ENCODE measurements around the gene MYO5A.
"Not testable (repeated sequence)": the region's sequence is repeated elsewhere in the genome, so short reads cannot be mapped to it uniquely, and the experiment has no call there.

MYO5A gene

DNA sequence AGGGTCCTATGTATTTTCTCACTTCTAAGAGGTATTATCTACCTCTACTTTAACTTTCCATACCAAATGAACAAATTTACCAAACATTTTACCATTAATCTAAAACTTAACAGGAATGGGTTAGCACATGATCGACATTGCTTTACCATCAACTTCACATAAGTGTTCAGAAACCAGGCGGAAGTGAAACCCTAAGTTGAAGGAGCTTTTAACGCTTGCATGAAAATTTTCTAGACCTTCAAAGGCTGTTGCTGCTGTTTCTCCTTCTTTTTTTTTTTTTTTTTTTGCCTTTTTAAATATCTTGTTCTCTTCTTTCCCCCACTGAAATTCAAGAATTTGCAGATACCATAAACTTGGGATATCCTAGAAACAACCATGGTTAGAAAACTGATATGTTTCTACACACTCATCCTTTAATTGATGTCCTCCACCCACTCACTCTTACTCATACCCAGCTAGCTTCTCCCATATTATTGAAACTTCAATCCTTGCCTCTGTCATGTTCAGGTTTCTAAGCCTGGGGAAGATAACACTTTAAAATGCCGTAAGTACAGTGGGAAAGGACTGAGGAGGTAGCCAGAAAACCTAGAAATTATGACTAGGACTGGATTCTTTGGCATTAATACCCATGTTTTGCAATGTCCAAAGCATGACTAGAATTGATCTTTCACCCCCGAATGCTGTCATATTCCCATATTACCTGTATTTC lies 24.7 kb downstream of the MYO5A start:
- no peak for DNase-seq

DNA sequence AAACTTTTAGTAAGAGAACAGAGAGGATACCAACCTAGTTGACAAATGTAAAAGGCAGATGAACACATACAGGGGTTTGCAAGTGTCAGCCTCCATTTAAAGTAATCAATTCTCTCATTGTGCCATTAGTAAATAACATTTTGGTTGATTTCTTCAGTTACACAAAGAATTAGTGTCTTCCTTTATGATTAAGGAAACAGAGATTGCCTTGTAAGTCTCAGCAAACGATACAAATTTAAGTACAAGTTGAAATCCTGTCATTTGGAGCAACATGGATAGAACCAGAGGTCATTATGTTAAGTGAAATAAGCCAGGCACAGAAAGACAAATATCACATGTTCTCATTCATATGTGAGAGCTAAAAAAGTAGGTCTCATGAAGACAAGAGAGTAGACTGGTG lies 26.1 kb downstream of the MYO5A start:
- DNase-seq = no peak

GRCh38 chr15:52499506-52499905 lies 29.2 kb downstream of the MYO5A start:
- no peak for DNase-seq

- DNase-seq = no peak
Observed at GRCh38 chr15:52498706-52499105, 30.0 kb downstream of the MYO5A start.

DNA sequence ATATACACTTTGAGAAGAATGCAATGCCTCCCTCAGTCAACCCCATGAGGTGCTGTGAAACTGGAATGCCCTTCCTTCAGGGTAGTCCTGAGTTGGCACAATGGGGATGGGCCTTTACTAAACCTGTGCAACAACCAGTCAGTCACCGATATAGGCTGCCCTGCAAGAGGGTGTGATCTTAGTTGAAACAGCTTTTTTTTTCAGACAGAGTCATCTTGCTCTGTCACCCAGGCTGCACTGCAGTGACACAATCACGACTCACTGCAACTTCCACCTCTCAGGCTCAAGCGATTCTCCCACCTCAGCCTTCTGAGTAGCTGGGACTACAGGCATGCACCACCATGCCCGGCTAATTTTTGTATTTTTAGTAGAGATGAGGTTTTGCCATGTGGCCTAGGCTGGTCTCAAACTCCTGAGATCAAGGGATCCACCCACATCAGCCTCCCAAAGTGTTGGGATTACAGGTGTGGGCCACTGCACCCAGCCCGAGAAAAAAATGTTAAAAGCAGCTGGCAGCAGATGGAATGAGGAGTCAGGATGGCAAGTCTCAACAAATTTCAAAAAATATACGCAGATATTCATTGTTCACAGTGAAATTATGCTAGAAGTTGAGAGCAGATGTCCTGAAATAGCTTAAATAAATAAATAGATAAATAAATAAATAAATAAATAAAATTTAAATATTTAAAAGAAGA lies 31.8 kb downstream of the MYO5A start:
- DNase-seq = no peak

DNA sequence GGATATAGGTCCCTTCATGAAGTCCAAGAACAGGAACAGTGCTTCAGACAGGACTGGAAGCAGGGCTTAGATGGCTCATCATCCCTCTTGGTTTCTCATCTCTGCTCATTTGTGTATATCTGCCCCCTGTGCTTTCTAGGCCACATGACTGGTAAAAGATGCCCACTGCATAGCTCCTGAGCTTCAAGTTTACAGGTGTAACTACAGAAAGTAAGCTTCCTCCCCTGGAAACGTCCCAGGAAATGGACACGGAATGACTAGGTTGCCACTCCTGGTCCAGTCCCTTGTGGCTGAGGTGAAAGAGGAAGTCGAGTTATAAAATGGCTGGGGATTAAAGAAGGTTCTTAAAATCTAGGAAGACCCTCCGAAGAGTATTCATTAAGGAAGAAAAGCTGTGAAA lies 32.5 kb downstream of the MYO5A start:
- no peak for DNase-seq

DNA sequence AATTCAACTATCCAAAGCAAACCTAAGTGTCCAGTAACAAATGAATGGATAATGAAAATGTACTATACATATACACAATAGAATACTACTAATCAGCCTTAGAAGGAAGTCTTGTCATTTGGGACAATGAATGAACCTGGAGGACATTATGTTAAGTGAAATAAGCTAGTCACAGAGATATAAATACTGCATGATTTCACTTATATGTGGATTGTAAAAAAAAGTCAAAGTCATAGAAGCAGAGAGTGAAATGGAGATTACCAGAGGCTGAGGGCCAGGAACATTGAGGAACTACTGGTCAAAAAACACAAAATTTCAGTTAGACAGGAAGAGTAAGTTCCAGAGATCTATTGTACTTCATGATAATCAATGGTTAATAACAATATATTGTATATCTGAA lies 33.6 kb downstream of the MYO5A start:
- no peak for DNase-seq

DNA sequence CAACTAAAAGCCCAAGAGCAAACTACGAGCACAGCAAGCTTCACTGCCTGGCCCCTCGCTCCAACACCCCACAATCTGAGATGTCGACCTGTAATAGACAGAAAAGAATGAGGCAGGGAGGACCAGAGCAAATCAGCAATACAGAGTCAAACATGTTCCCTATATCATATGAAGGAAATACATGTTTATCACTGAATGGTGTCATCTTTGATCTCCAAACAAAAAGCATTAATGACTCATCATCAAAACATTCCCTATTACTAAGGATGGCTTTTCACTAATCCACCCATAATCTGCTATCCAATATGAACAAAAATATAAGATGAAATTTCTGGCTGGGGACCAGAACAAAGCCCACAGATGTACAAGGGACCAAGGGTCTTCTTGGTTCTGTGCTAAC lies 34.7 kb downstream of the MYO5A start:
- DNase-seq = no peak

GRCh38 chr15:52492132-52492531 lies 36.5 kb downstream of the MYO5A start:
- DNase-seq = no peak

DNA sequence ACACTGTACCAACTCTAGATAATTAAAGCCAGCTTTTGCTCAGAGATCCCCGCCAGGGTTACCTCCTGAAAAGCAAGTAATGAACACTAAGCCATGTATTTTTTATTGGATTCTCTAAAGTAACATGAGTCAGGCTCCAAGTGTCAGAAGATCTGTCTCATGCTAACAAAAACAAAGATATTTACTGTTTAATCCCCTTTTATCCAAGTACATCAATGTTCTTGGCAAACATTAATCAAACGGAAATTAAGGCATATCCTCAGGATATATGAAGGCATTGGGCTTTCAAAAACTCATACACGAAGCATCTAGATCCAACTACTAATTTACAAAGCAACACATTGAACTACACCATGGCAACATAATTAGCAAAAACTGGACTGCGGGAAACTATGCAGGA lies 37.2 kb downstream of the MYO5A start:
- DNase-seq = no peak

DNA sequence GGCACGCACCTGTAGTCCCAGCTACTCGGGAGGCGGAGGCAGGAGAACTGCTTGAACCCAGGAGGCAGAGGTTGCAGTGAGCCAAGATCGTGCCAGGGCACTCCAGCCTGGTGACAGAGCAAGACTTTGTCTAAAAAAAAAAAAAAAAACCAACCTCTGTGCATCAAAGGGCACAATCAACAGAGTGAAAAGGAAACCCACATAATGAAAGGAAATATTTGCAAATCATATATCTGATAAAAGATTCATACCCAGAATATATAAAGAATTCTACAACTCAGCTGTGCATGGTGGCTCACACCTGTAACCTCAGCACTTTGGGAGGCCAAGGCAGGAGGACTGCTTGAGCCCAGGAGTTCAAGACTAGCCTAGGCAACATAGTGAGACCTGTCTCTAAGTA lies 39.2 kb downstream of the MYO5A start:
- not testable (repeated sequence) for DNase-seq

DNA sequence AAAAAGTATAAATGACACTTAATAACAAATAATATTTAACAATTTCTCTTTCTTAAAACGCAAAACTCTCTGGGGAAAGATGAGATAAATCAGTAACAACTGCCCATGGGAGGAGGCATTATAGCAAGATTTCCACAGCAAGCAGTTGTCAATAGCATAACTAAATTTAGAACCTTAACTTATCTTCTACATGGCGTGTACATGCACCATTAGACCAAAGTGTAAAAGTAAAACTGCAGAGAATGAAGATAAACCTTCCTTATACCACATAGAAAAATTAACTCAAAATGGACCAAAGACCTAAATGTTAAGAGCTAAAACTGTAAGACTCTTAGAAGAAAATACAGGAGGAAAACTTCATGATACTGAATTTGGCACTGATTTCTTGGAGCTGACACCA lies 39.9 kb downstream of the MYO5A start:
- no peak for DNase-seq

DNA sequence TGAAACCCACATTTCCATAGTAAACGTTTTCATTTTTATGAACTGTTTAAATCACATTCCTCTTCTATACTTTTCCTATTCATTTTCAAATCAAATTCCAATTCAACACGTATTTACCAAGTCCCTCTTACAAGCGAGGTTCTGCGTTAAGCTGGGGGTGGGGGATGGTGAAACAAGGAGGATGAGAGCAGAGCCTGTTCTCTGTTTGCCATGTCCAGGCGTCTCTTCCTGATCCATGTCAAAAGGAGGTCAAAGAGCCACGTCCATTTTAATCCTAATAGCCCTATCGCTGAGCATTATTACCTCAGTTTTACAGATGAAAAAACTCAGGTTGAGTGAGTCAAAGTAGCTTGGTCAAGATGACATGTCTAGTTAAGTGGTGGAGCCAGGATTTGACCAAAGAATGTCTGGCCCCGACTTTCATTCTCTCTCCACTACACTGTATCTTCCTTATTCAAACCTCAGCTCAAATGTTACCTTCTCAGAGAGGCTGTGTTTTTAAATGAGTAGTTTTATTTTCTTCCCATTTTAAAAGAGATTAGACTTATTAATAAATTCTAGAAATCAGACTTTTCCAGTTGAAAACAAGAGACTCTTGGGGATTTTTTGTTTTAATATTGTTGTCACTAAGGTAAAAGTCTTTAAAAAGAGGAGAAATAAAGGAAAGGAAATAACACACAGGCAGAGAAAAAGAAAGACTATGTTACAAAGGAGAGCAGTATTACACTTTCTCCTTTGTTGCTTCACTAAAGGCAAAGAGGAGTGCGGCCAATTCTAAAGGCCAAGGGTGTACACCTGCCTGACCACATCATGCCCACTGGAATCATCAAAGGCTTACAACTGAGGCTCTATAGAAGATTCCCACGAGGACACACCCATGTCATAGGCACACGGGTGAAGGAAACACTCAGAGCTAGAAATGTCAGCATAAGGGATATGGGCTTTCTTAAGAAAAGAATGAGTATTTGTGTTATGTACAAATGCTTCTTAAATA lies 42.4 kb downstream of the MYO5A start:
- DNase-seq = no peak

DNA sequence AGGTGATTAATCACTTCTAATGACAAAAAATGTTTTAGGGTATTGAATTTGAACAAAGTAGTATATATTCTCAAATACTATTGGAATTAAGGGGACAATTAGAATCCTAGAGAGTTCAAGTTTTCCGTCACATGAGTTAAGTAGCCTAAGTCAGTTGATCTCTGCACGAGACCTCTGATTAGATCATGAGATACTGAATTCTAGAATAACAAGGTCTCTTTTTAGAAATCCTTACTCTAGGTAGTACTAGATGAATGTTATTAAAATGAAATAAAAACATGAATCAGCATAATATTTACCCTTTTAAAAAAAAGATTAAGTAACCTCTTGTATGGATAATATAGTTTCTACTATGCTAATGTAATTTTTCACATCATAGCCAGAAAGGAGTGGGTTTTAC lies 43.4 kb downstream of the MYO5A start:
- DNase-seq = no peak

- DNase-seq = no peak
Observed at GRCh38 chr15:52483707-52484106, 45.0 kb downstream of the MYO5A start.

DNA sequence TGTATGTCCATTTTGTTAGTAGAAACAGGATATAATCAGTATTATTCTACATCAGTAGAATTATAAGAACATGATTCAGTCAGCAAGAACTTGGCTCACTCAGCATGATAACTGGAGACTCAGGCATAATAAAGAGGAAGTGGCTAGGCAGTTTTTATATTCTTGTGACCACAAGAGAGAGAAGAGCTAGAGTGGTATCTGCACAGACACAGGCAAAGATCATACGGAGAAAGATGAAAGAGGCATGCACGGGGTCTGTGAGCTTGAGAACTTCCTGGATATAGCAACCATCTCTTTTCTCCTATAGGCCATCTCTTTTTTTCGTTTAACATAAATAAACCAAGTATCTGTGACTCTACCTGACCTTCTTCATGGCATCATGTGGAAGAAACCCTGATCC lies 46.8 kb downstream of the MYO5A start:
- DNase-seq = no peak

DNA sequence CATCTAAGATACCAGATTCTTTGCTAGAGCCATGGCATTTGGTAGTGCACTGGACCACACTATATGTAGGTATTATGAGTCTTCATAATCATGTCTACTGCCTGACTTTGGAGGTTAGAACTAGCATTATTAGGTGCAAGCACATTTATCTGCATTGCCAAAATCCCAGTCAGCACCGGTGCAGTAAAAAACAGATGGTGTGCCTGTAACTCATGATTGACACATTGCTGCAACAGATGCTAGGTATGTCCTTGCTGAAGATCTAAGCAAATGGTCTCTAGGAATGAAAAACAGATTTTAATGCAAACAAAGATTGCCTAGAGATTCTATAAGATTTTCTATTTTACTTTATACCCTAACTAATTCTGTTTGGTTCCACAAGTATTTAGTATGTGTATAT lies 47.7 kb downstream of the MYO5A start:
- peak; percentile 5 to 30 for DNase-seq

- DNase-seq = no peak
Observed at GRCh38 chr15:52466716-52467115, 62.0 kb downstream of the MYO5A start.

GRCh38 chr15:52466134-52466701 lies 62.5 kb downstream of the MYO5A start:
- no peak for DNase-seq

DNA sequence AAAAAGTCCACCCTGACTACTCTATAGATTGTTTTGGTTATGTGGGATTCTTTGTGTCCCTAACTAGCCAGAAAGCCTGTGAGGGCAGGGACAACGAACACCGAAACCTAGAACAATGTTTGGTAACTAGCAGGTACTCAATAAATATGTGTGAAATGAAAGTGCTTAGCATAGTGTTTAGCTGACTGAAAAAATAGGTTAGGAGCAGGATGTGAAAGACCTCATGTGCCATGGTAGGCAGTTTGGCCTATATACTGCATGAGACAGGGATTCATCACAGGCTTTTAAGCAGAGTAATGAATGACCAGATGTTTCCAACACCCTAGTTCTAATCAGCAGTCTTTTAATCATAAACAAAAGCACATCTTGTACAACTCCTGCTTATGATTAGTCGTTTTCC lies 64.2 kb downstream of the MYO5A start:
- no peak for DNase-seq

DNA sequence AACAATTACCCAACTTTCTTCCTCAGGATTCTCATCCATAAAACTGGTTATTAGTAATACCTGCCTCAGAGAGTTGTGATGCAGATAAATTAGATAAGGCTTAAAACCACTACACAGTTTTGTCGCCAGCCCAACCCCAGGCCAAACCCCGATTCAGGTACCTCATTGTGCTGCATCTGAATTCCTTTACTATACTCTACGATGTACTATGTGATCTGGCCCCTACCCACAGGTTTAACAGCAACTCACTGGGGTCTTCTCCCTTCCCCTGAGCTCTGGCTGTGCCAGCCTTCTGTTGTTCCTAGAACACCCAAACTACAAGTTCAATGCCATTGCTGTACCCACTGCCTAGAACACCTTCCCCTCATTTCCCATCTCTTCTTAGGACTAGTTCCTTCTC lies 64.6 kb downstream of the MYO5A start:
- DNase-seq = no peak

DNA sequence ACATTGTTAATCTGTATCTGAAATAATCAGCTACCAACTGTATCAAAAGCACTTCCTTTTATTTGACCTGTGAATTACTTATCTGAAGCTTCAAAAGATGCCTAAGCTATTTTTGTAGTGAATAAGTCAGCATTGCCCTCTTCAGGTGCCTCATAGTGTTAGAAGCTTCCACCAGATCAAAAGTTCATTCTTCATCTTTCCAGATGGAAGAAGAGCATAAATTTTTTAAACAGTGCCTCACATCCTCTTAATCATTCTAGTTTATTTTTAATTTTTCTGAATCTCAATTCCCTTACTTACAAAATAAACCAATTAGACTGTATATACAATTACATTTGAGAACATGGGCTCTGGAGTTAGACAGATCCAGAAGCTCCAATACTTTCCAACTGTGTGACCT lies 65.0 kb downstream of the MYO5A start:
- DNase-seq = no peak

DNA sequence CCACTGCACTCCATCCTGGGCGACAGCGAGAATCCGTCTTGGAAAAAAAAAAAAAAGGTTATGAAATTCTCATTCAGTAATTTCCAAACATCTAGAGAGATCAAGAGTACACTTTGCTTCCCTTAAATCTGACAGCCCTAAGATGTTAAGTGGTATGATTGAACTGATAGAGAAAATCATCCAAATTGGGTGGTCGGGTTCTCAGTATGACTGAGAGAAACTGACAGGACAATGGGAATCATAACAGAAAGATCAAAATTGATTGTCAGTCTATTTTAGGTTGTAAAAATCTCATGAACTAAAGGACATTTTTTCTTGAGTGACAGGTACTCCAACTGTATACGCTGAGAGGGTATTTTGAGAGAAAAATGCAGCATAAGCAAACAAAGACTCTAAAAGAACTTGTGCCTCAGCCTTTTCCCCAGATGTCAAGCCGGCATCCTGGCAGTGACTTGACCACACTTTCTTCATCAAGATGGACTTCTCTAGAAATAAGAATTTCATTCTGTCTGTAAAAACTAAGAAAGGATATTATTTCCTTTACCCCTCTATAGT lies 65.8 kb downstream of the MYO5A start:
- DNase-seq = no peak
